SK-N-SH treated with all-trans-retinoic acid at 6 μM for 48 hours (cell line): ENCODE data around the gene HECTD4.
A peak's percentile ranks its signal among the peaks of the same experiment; 100 is the strongest.

ENCODE experiments used
- ATAC-seq: fragments of 200-7000 bp; cut with Tn5 transposase; 3 replicates; pipeline ENCODE4 v1.9.1; 2020; ENCODE audit warnings: mild to moderate bottlenecking, moderate library complexity
- ARNTL ChIP-seq: fragments of 450-650 bp; formaldehyde crosslinking; IDR thresholded peaks from 2 replicates; pipeline ENCODE4 v1.5.0; 2020; ENCODE audit warnings: low read depth, mild to moderate bottlenecking, moderate library complexity, borderline replicate concordance
- BACH2 ChIP-seq: fragments of 250-450 bp; sonication (Bioruptor Pico); IDR thresholded peaks from 2 replicates; pipeline ENCODE4 v1.9.0; 2021; ENCODE audit warnings: mild to moderate bottlenecking, borderline replicate concordance
- CREB5 ChIP-seq: fragments of 250-450 bp; sonication (Bioruptor Pico); IDR thresholded peaks from 2 replicates; pipeline ENCODE4 v1.5.1; 2020; ENCODE audit warnings: low read depth, mild to moderate bottlenecking, moderate library complexity
- CSDC2 ChIP-seq: fragments of 250-450 bp; sonication (Bioruptor Pico); IDR thresholded peaks from 2 replicates; pipeline ENCODE4 v1.5.0; 2020; ENCODE audit warnings: mild to moderate bottlenecking, moderate library complexity
- ESRRG ChIP-seq: fragments of 250-450 bp; sonication (Bioruptor Pico); IDR thresholded peaks from 2 replicates; pipeline ENCODE4 v1.6.1; 2021; ENCODE audit warnings: mild to moderate bottlenecking
- GLIS3 ChIP-seq: fragments of 250-450 bp; sonication (Bioruptor Pico); IDR thresholded peaks from 2 replicates; pipeline ENCODE4 v1.5.0; 2020; ENCODE audit warnings: mild to moderate bottlenecking, moderate library complexity
- ISL1 ChIP-seq: fragments of 250-450 bp; sonication (Bioruptor Pico); IDR thresholded peaks from 2 replicates; pipeline ENCODE4 v2.1.2; 2022; ENCODE audit warnings: mild to moderate bottlenecking, moderate library complexity
- OSR1 ChIP-seq: fragments of 250-450 bp; sonication (Bioruptor Pico); IDR thresholded peaks from 2 replicates; pipeline ENCODE4 v1.8.0; 2022; ENCODE audit warnings: moderate library complexity, mild to moderate bottlenecking, inconsistent platforms
- POU6F1 ChIP-seq: fragments of 250-450 bp; sonication (Bioruptor Pico); IDR thresholded peaks from 2 replicates; pipeline ENCODE4 v1.8.0; 2021; ENCODE audit warnings: low read depth, mild to moderate bottlenecking, moderate library complexity, borderline replicate concordance
- PPARA ChIP-seq: fragments of 250-450 bp; sonication (Bioruptor Pico); IDR thresholded peaks from 2 replicates; pipeline ENCODE4 v1.5.0; 2020; ENCODE audit warnings: mild to moderate bottlenecking, borderline replicate concordance
- RARB ChIP-seq: fragments of 250-450 bp; sonication (Bioruptor Pico); IDR thresholded peaks from 2 replicates; pipeline ENCODE4 v1.8.0; 2021; ENCODE audit warnings: mild to moderate bottlenecking, moderate library complexity
- SNAI2 ChIP-seq: fragments of 250-450 bp; sonication (Bioruptor Pico); IDR thresholded peaks from 2 replicates; pipeline ENCODE4 v1.5.0; 2020; ENCODE audit warnings: mild to moderate bottlenecking, moderate library complexity
- TCF4 ChIP-seq: fragments of 250-450 bp; sonication (Bioruptor Pico); IDR thresholded peaks from 2 replicates; pipeline ENCODE4 v1.8.0; 2021; ENCODE audit warnings: mild to moderate bottlenecking, moderate library complexity, borderline replicate concordance
- TSHZ2 ChIP-seq: fragments of 250-450 bp; sonication (Bioruptor Pico); IDR thresholded peaks from 2 replicates; pipeline ENCODE4 v1.5.0; 2020; ENCODE audit warnings: mild to moderate bottlenecking, moderate library complexity
- ZC3H10 ChIP-seq: fragments of 250-450 bp; sonication (Bioruptor Pico); IDR thresholded peaks from 2 replicates; pipeline ENCODE4 v1.5.1; 2021; ENCODE audit warnings: mild to moderate bottlenecking, moderate library complexity
- ZFP3 ChIP-seq: fragments of 250-450 bp; sonication (Bioruptor Pico); IDR thresholded peaks from 2 replicates; pipeline ENCODE4 v1.5.0; 2020; ENCODE audit warnings: mild to moderate bottlenecking, moderate library complexity
- ZFP30 ChIP-seq: fragments of 450-650 bp; formaldehyde crosslinking; IDR thresholded peaks from 2 replicates; pipeline ENCODE4 v1.5.0; 2022; ENCODE audit warnings: mild to moderate bottlenecking, moderate library complexity
- ZNF565 ChIP-seq: fragments of 450-650 bp; formaldehyde crosslinking; conservative IDR thresholded peaks from 2 replicates; pipeline ENCODE4 v1.5.0; 2020; ENCODE audit warnings: low read depth, mild to moderate bottlenecking, moderate library complexity
- ZNF70 ChIP-seq: fragments of 450-650 bp; formaldehyde crosslinking; IDR thresholded peaks from 2 replicates; pipeline ENCODE4 v1.5.0; 2020; ENCODE audit warnings: mild to moderate bottlenecking, moderate library complexity
- ZNF8 ChIP-seq: fragments of 450-650 bp; formaldehyde crosslinking; IDR thresholded peaks from 2 replicates; pipeline ENCODE4 v1.5.0; 2020; ENCODE audit warnings: mild to moderate bottlenecking, moderate library complexity
- TF ChIP-seq, protein P1 (sequence below): fragments of 250-450 bp; sonication (Bioruptor Pico); IDR thresholded peaks from 2 replicates; pipeline ENCODE4 v1.8.0; 2020; ENCODE audit warnings: mild to moderate bottlenecking, moderate library complexity, borderline replicate concordance

Gene HECTD4

DNA sequence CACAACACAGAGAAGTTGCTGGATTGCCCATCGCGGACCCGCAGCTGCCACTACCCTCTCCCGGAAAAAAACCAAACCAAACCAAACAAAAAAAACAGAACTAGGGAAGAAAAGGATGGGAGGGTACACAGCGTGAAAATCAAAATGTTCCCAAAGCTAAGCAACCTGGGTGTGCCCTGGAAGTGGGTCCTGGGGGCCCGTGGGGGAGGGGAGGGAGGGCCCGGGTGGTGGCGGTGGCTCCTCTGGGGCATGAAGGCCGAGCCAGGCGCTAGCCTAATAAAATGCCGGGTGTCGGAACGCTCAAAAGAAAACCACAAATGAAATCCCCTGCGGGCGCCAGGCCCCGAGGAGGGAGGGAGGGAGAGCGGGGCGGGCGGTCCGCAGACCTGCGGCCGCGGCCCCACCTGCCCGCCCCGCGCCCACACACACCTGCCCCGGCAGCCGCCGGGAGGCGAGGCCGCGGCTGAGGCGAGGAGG lies 787 bp downstream of the HECTD4 start:
- peak; percentile 28 for ATAC-seq
- TF ChIP-seq POU6F1 (CRISPR knock-in tag) (no peak), OSR1 (CRISPR knock-in tag) (no peak), ISL1 (CRISPR knock-in tag) (no peak), ZFP3 (CRISPR knock-in tag) (no peak), RARB (CRISPR knock-in tag) (no peak), BACH2 (no peak)

DNA sequence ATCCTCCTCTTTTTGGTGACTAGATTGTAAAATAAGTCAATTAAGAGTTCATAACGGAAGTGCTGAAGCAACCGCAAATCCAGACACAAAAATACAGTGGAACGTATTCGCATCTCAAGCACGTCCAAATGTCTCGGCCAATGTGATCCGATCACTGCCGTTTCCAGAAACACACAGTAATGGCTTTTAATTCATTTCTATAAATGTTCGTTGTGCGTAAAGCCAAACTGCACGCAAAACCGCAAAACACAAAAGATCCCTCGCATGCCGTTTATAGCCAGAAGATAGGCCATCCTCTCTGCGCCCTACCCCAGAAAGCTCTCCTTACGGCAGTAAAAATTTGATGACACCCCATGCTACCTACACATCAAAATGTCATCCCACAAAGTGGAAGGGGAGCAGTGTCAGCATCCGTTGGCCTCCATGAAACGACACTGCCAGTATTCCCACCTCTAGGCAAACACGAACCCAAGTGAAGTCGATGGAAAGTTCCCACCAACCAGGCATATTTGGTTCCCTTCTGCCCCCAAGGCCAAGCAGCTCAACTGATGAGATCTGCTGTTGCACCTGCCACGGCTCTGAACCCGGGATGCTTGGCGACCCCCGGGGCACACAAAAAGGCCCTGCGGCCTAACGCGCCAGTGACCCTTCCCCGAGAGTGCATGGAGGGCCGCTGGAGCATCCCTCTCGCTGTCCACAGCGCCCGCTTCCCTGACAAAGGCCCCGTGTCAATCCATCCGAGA lies 1.4 kb downstream of the HECTD4 start:
- TF ChIP-seq ZC3H10 (CRISPR knock-in tag) (no peak), ZFP30 (CRISPR knock-in tag) (no peak), PPARA (CRISPR knock-in tag) (no peak), SNAI2 (no peak), CREB5 (CRISPR knock-in tag) (no peak), ESRRG (CRISPR knock-in tag) (no peak), ISL1 (CRISPR knock-in tag) (no peak), BACH2 (no peak), ZNF8 (CRISPR knock-in tag) (no peak), POU6F1 (CRISPR knock-in tag) (no peak), RARB (CRISPR knock-in tag) (no peak), ARNTL (CRISPR knock-in tag) (no peak), GLIS3 (CRISPR knock-in tag) (no peak), OSR1 (CRISPR knock-in tag) (no peak)
- ATAC-seq, result peak; percentile 7

DNA sequence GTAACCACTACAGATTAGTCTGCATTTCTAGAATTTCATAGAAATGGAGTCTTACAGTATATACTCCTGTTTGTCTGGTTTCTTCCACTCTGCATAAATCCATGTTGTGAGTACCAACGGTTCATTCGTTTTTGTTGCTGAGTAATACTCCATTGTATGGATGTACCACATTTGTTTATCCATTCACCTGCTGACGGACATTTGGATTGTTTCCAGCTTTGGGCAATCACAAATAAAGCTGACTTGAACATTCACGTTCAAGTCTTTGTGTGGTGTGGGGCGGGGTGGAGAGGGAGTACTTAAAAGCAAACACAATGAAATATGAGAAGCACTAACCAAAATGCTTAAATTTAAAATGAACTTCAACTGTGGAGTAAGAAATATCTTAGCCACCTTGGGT lies 7.1 kb downstream of the HECTD4 start:
- no peak for ATAC-seq
- TF ChIP-seq GLIS3 (CRISPR knock-in tag) (no peak), ZNF8 (CRISPR knock-in tag) (peak; percentile 94), OSR1 (CRISPR knock-in tag) (no peak), ZNF70 (CRISPR knock-in tag) (no peak)

- TF ChIP-seq ZFP30 (CRISPR knock-in tag), result no peak
- TF ChIP-seq ZFP3 (CRISPR knock-in tag), result no peak
- no peak for TF ChIP-seq TCF4
- TF ChIP-seq CSDC2 (CRISPR knock-in tag), result no peak
- TF ChIP-seq CREB5 (CRISPR knock-in tag), result no peak
- no peak for TF ChIP-seq ZC3H10 (CRISPR knock-in tag)
- TF ChIP-seq ARNTL (CRISPR knock-in tag), result no peak
- TF ChIP-seq, protein P1, sequence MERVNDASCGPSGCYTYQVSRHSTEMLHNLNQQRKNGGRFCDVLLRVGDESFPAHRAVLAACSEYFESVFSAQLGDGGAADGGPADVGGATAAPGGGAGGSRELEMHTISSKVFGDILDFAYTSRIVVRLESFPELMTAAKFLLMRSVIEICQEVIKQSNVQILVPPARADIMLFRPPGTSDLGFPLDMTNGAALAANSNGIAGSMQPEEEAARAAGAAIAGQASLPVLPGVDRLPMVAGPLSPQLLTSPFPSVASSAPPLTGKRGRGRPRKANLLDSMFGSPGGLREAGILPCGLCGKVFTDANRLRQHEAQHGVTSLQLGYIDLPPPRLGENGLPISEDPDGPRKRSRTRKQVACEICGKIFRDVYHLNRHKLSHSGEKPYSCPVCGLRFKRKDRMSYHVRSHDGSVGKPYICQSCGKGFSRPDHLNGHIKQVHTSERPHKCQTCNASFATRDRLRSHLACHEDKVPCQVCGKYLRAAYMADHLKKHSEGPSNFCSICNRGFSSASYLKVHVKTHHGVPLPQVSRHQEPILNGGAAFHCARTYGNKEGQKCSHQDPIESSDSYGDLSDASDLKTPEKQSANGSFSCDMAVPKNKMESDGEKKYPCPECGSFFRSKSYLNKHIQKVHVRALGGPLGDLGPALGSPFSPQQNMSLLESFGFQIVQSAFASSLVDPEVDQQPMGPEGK (CRISPR knock-in tag), result no peak
- TF ChIP-seq BACH2, result no peak
- no peak for TF ChIP-seq ZNF8 (CRISPR knock-in tag)
- TF ChIP-seq SNAI2, result no peak
- TF ChIP-seq TSHZ2 (CRISPR knock-in tag), result no peak
- no peak for TF ChIP-seq ZNF565
- no peak for ATAC-seq
Measured at GRCh38 chr12:112374166-112374740, 8.0 kb downstream of the HECTD4 start.
